ENCODE data around the gene TRAPPC12. TPM values are rescaled to one million over a fixed set of nuclear protein-coding genes. Genes with fewer than 3 reads are reported as not detected.

The TRAPPC12 gene
- polyA plus RNA-seq, 1 donor (not counting 4 experiments of a cell fraction or from before 2014, with no cell fraction given), result 44.2 TPM

DNA sequence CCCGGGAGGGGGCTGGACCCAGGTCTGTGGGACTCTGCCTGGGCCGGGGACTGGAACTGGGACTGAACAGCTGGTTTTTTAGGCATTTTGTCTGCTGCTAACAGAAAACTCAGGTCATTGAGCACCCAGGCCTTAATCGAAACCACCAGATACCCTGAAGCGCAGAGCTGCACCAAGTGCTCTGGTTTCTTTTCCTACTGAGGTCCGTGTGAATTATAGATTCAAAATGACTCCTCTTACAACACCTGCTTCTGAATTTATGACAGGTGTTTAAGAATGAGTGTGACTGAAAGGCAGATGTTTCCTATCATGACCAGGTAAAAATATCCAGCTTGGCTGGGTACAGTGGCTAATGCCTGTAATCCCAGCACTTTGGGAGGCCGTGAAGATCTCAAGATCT lies 47.8 kb downstream of the TRAPPC12 start:
- Histone ChIP-seq H3K9me1 (ENCODE audit: control insufficient read depth, extremely low read depth, insufficient read depth, low read length) (no peaks in the 10 kb centered on the region), H3K9ac (ENCODE audit: control insufficient read depth, extremely low read depth, insufficient read depth, low read length) (no peak overlapping the region), H3K27me3 (ENCODE audit: control insufficient read depth, extremely low read depth, insufficient read depth, low read length) (no peaks in the 10 kb centered on the region), H3K27ac (ENCODE audit: control insufficient read depth, insufficient read depth, low read length) (no peak overlapping the region), H4K20me1 (ENCODE audit: control insufficient read depth, extremely low read depth, insufficient read depth, low read length) (peaks cover 4% of the 10 kb centered on the region), H3K79me2 (ENCODE audit: control insufficient read depth, insufficient read depth, low read length) (peaks cover 3% of the 10 kb centered on the region), H2AFZ (ENCODE audit: control insufficient read depth, low read length) (no peak overlapping the region), H3K4me3 (ENCODE audit: control insufficient read depth in 2 of 3, extremely low read depth in 1 of 3, insufficient read depth in 2 of 3, low read depth in 1 of 3, low read length in 3 of 3) (no peak overlapping the region), H3K36me3 (ENCODE audit: control insufficient read depth in 2 of 2, extremely low read depth in 1 of 2, insufficient read depth in 2 of 2, low read length in 2 of 2) (peaks cover 33 to 48% of the 10 kb centered on the region in 2 experiments), H3K4me2 (ENCODE audit: control insufficient read depth, extremely low read depth, insufficient read depth, low read depth, low read length) (no peak overlapping the region), H3K4me1 (ENCODE audit: control insufficient read depth, extremely low read depth, insufficient read depth, low read length) (no peaks in the 10 kb centered on the region), H3K9me3 (ENCODE audit: control insufficient read depth, low read depth, low read length) (no peaks in the 10 kb centered on the region)
- no peak for TF ChIP-seq EZH2 (IDR thresholded peaks at IDR 0.05; ENCODE audit: low read length)
- TF ChIP-seq, protein P1, sequence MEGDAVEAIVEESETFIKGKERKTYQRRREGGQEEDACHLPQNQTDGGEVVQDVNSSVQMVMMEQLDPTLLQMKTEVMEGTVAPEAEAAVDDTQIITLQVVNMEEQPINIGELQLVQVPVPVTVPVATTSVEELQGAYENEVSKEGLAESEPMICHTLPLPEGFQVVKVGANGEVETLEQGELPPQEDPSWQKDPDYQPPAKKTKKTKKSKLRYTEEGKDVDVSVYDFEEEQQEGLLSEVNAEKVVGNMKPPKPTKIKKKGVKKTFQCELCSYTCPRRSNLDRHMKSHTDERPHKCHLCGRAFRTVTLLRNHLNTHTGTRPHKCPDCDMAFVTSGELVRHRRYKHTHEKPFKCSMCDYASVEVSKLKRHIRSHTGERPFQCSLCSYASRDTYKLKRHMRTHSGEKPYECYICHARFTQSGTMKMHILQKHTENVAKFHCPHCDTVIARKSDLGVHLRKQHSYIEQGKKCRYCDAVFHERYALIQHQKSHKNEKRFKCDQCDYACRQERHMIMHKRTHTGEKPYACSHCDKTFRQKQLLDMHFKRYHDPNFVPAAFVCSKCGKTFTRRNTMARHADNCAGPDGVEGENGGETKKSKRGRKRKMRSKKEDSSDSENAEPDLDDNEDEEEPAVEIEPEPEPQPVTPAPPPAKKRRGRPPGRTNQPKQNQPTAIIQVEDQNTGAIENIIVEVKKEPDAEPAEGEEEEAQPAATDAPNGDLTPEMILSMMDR (optimal IDR thresholded peaks at IDR 0.05 in 1 of 3, IDR thresholded peaks at IDR 0.05 in 1 of 3, conservative IDR thresholded peaks at IDR 0.05 in 1 of 3; ENCODE audit: extremely low read depth in 1 of 3, insufficient read depth in 2 of 3, low read length in 3 of 3), result no peak
- dilution Hi-C loops (cut with MboI; ENCODE audit: extremely low pct_ligation_motif_present, low sequenced_read_pairs), result no loop called here
- FAIRE-seq (no peak), DNase-seq (ENCODE audit: low read depth, low spot score) (no peak)

- H3K4me2 ChIP-seq (ENCODE audit: control insufficient read depth, extremely low read depth, insufficient read depth, low read depth, low read length), result no peak overlapping the region
- no peaks in the 10 kb centered on the region for H3K27me3 ChIP-seq (ENCODE audit: control insufficient read depth, extremely low read depth, insufficient read depth, low read length)
- H3K9me3 ChIP-seq (ENCODE audit: control insufficient read depth, low read depth, low read length), result no peaks in the 10 kb centered on the region
- DNase-seq (ENCODE audit: low read depth, low spot score) (no peak), FAIRE-seq (no peak)
- no peak overlapping the region for H3K4me3 ChIP-seq (ENCODE audit: control insufficient read depth in 2 of 3, extremely low read depth in 1 of 3, insufficient read depth in 2 of 3, low read depth in 1 of 3, low read length in 3 of 3)
- H2AFZ ChIP-seq (ENCODE audit: control insufficient read depth, low read length), result no peak overlapping the region
- peaks cover 4% of the 10 kb centered on the region for H4K20me1 ChIP-seq (ENCODE audit: control insufficient read depth, extremely low read depth, insufficient read depth, low read length)
- no peaks in the 10 kb centered on the region for H3K4me1 ChIP-seq (ENCODE audit: control insufficient read depth, extremely low read depth, insufficient read depth, low read length)
- no peak overlapping the region for H3K27ac ChIP-seq (ENCODE audit: control insufficient read depth, insufficient read depth, low read length)
- peaks cover 3% of the 10 kb centered on the region for H3K79me2 ChIP-seq (ENCODE audit: control insufficient read depth, insufficient read depth, low read length)
- dilution Hi-C loops (cut with MboI; ENCODE audit: extremely low pct_ligation_motif_present, low sequenced_read_pairs), result no loop called here
- H3K36me3 ChIP-seq (ENCODE audit: control insufficient read depth in 2 of 2, extremely low read depth in 1 of 2, insufficient read depth in 2 of 2, low read length in 2 of 2), result peaks cover 27 to 43% of the 10 kb centered on the region in 2 experiments
- TF ChIP-seq, protein P1 (optimal IDR thresholded peaks at IDR 0.05 in 1 of 3, IDR thresholded peaks at IDR 0.05 in 1 of 3, conservative IDR thresholded peaks at IDR 0.05 in 1 of 3; ENCODE audit: extremely low read depth in 1 of 3, insufficient read depth in 2 of 3, low read length in 3 of 3), result no peak
- no peak overlapping the region for H3K9ac ChIP-seq (ENCODE audit: control insufficient read depth, extremely low read depth, insufficient read depth, low read length)
- H3K9me1 ChIP-seq (ENCODE audit: control insufficient read depth, extremely low read depth, insufficient read depth, low read length), result no peaks in the 10 kb centered on the region
These were observed 49.1 kb downstream of the TRAPPC12 start for GRCh38 chr2:3428577-3428976.
